Keratinocyte (primary cell): ENCODE data around the gene DDX42. TPM values are rescaled to one million over a fixed set of nuclear protein-coding genes. Genes with fewer than 3 reads are reported as not detected.

Experiments used
- DNase-seq: peaks from one replicate; pipeline ENCODE4 v3.0.0-alpha.2; 2011; ENCODE audit warnings: low read depth, missing footprints, low spot score
- FAIRE-seq: peaks from 2 replicates; lab custom pipeline; 2011; peaks lifted over from hg19 to GRCh38; lab: Jason Lieb, UNC
- H2AFZ ChIP-seq: 2 replicates; pipeline ENCODE4 v1.6.0; 2012; ENCODE audit warnings: low read length, control low read depth, inconsistent platforms; ENCODE audit not compliant: control insufficient read depth
- H3K27ac ChIP-seq: 2 replicates; pipeline ENCODE4 v1.5.1; 2011; ENCODE audit warnings: low read length; ENCODE audit not compliant: control insufficient read depth, insufficient read depth
- H3K27me3 ChIP-seq: 3 replicates; pipeline ENCODE4 v1.6.0; 2011; ENCODE audit warnings: low read length; ENCODE audit not compliant: control insufficient read depth, insufficient read depth; ENCODE audit errors: extremely low read depth
- H3K36me3 ChIP-seq, 2 experiments: 2 replicates in 1 of 2; 3 replicates in 1 of 2; pipeline ENCODE4 v1.5.1; 2011; ENCODE audit warnings: low read length in 2 of 2, mild to moderate bottlenecking in 1 of 2; ENCODE audit not compliant: control insufficient read depth in 2 of 2, insufficient read depth in 2 of 2; ENCODE audit errors: extremely low read depth in 1 of 2
- H3K4me1 ChIP-seq: 3 replicates; pipeline ENCODE4 v1.5.1; 2011; ENCODE audit warnings: low read length; ENCODE audit not compliant: control insufficient read depth, insufficient read depth; ENCODE audit errors: extremely low read depth
- H3K4me2 ChIP-seq: 3 replicates; pipeline ENCODE4 v1.6.0; 2011; ENCODE audit warnings: low read depth, low read length; ENCODE audit not compliant: control insufficient read depth, insufficient read depth; ENCODE audit errors: extremely low read depth
- H3K4me3 ChIP-seq, 3 experiments: fragments of 200-600 bp in 1 of 3; sonication (generic) in 1 of 3; 2 replicates in 2 of 3; 3 replicates in 1 of 3; pipeline ENCODE4 v1.5.1; 2011 to 2016; ENCODE audit warnings: low read length in 3 of 3, mild to moderate bottlenecking in 3 of 3, control low read depth in 2 of 3, inconsistent platforms in 1 of 3, low read depth in 1 of 3, mixed read lengths in 1 of 3, mixed run types in 1 of 3, moderate library complexity in 1 of 3; ENCODE audit not compliant: control insufficient read depth in 2 of 3, insufficient read depth in 2 of 3; ENCODE audit errors: extremely low read depth in 1 of 3
- H3K79me2 ChIP-seq: 2 replicates; pipeline ENCODE4 v1.6.0; 2012; ENCODE audit warnings: low read length; ENCODE audit not compliant: control insufficient read depth, insufficient read depth
- H3K9ac ChIP-seq: 3 replicates; pipeline ENCODE4 v1.6.0; 2011; ENCODE audit warnings: low read length; ENCODE audit not compliant: control insufficient read depth, insufficient read depth; ENCODE audit errors: extremely low read depth
- H3K9me1 ChIP-seq: 3 replicates; pipeline ENCODE4 v1.6.0; 2011; ENCODE audit warnings: low read length; ENCODE audit not compliant: control insufficient read depth, insufficient read depth; ENCODE audit errors: extremely low read depth
- H3K9me3 ChIP-seq: 2 replicates; pipeline ENCODE4 v1.5.1; 2012; ENCODE audit warnings: low read depth, low read length; ENCODE audit not compliant: control insufficient read depth
- H4K20me1 ChIP-seq: 3 replicates; pipeline ENCODE4 v1.6.0; 2011; ENCODE audit warnings: low read length; ENCODE audit not compliant: control insufficient read depth, insufficient read depth; ENCODE audit errors: extremely low read depth
- EZH2 ChIP-seq: IDR thresholded peaks from one replicate; pipeline ENCODE4 v1.6.1; 2012; ENCODE audit warnings: inconsistent platforms, mild to moderate bottlenecking, low read length, moderate library complexity
- dilution Hi-C: fragments of 300-500 bp; cut with MboI; formaldehyde crosslinking; loops from one replicate; pipeline ENCODE4 v1.7.0; 2020; ENCODE audit warnings: low sequenced_read_pairs; ENCODE audit not compliant: extremely low pct_ligation_motif_present
- polyA plus RNA-seq, 5 experiments: library from polyadenylated mRNA; depleted of rRNA in 3 of 5; stranded (reverse) in 3 of 5; stranded (forward) in 1 of 5; unstranded in 1 of 5; fragments of >200 nt; gene quantifications; 1 replicate in 1 of 5; 2 replicates in 3 of 5; 3 replicates in 1 of 5; pipeline versions ENCODE4 v1.2.1 to v1.2.3, GENCODE V29; 2011 to 2012; ENCODE audit warnings: missing spikeins in 2 of 5, low read depth in 1 of 5, low replicate concordance in 1 of 5
- TF ChIP-seq, protein P1 (sequence below), 3 experiments: IDR thresholded peaks in 1 of 3; conservative IDR thresholded peaks in 1 of 3; optimal IDR thresholded peaks in 1 of 3; 2 replicates in 2 of 3; 3 replicates in 1 of 3; pipeline versions ENCODE3 to v1.5.1; 2011; ENCODE audit warnings: low read length in 3 of 3, mild to moderate bottlenecking in 3 of 3, moderate library complexity in 2 of 3, control low read depth in 1 of 3, inconsistent platforms in 1 of 3; ENCODE audit not compliant: insufficient read depth in 2 of 3; ENCODE audit errors: extremely low read depth in 1 of 3

DDX42 gene
- polyA plus RNA-seq, 1 donor (not counting 4 experiments of a cell fraction or from before 2014, with no cell fraction given): 116 TPM

DNA sequence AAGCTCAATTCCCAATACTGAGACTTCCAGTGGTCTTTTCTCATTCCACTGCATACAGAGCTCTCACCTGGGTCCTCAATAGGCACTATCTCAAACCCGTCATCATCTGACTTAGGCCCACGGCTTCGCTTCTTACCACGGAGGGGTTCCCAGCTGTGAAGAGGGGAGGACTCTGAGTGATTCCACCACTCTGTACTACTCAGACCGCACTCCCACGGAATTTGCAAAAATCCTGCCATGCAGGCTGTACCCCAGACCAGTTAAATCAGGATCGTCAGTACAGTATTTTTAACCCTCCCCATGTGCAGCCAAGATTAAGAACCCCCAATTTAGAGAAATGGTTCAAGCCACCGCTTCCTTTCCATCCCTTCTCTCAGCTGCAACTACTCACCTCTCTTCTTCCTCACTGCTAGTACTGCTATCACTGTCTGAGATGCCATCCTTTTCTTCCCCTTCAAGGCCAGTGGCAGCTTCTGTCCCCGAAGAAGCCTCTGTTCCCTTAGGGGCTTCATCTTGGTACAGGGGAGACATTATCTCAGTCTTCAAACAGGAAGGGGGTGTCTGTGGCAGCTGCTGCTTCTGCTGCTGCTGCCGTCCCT is 47.1 kb downstream of the DDX42 start:
- Histone ChIP-seq H3K36me3 (peaks cover 63 to 73% of the 10 kb centered on the region in 2 experiments), H3K9me1 (no peaks in the 10 kb centered on the region), H3K9me3 (no peaks in the 10 kb centered on the region), H2AFZ (no peak overlapping the region), H3K9ac (no peak overlapping the region), H3K27me3 (no peaks in the 10 kb centered on the region), H3K4me3 (no peak overlapping the region), H3K79me2 (peaks cover 31% of the 10 kb centered on the region), H3K4me1 (peaks cover 6% of the 10 kb centered on the region), H3K4me2 (no peak overlapping the region), H3K27ac (no peak overlapping the region), H4K20me1 (peaks cover 9% of the 10 kb centered on the region)
- TF ChIP-seq, protein P1, sequence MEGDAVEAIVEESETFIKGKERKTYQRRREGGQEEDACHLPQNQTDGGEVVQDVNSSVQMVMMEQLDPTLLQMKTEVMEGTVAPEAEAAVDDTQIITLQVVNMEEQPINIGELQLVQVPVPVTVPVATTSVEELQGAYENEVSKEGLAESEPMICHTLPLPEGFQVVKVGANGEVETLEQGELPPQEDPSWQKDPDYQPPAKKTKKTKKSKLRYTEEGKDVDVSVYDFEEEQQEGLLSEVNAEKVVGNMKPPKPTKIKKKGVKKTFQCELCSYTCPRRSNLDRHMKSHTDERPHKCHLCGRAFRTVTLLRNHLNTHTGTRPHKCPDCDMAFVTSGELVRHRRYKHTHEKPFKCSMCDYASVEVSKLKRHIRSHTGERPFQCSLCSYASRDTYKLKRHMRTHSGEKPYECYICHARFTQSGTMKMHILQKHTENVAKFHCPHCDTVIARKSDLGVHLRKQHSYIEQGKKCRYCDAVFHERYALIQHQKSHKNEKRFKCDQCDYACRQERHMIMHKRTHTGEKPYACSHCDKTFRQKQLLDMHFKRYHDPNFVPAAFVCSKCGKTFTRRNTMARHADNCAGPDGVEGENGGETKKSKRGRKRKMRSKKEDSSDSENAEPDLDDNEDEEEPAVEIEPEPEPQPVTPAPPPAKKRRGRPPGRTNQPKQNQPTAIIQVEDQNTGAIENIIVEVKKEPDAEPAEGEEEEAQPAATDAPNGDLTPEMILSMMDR (optimal IDR thresholded peaks at IDR 0.05 in 1 of 3, IDR thresholded peaks at IDR 0.05 in 1 of 3, conservative IDR thresholded peaks at IDR 0.05 in 1 of 3; ENCODE audit: extremely low read depth in 1 of 3, insufficient read depth in 2 of 3, low read length in 3 of 3): no peak
- TF ChIP-seq EZH2: no peak
- DNase-seq (no peak), FAIRE-seq (no peak)
- dilution Hi-C loops: no loop called here

DNA sequence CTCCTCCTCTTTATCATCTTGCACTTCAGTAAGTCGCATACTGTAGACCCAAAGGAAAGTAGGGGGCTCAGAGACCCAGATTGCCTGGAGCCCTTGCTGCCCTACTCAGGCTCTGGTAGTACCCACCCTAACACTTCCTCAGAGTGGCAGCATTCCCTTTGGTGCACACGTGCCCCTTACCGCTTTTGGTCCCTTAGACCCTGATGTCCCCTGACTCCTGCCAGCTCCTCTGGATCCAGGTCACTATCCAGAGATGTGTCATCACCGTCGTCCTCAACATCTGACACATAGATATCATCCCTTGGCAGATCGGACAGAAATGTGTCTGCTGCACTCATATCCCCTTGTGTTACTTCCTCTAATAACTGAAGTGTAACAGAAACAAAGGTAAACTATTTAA is 47.8 kb downstream of the DDX42 start:
- H3K9me3 ChIP-seq: no peaks in the 10 kb centered on the region
- no peak overlapping the region for H3K4me3 ChIP-seq
- H3K9me1 ChIP-seq: no peaks in the 10 kb centered on the region
- dilution Hi-C loops: no loop called here
- H3K4me2 ChIP-seq: no peak overlapping the region
- peaks cover 38% of the 10 kb centered on the region for H3K79me2 ChIP-seq
- H4K20me1 ChIP-seq: peaks cover 9% of the 10 kb centered on the region
- peaks cover 60 to 66% of the 10 kb centered on the region in 2 experiments for H3K36me3 ChIP-seq
- no peak overlapping the region for H2AFZ ChIP-seq
- TF ChIP-seq, protein P1 (optimal IDR thresholded peaks at IDR 0.05 in 1 of 3, IDR thresholded peaks at IDR 0.05 in 1 of 3, conservative IDR thresholded peaks at IDR 0.05 in 1 of 3; ENCODE audit: extremely low read depth in 1 of 3, insufficient read depth in 2 of 3, low read length in 3 of 3): no peak
- no peak for TF ChIP-seq EZH2
- no peak overlapping the region for H3K9ac ChIP-seq
- FAIRE-seq: no peak
- DNase-seq: no peak
- peaks cover 9% of the 10 kb centered on the region for H3K4me1 ChIP-seq
- H3K27ac ChIP-seq: no peak overlapping the region
- H3K27me3 ChIP-seq: no peaks in the 10 kb centered on the region
